IPS-18c (cell line): ENCODE results near the gene CORIN.
"Not testable (repeated sequence)": the region's sequence is repeated elsewhere in the genome, so short reads cannot be mapped to it uniquely, and the experiment has no call there.

Source experiments
- H3K4me3 ChIP-seq: 2 replicates; pipeline ENCODE4 v1.7.0; 2013; ENCODE audit warnings: low read depth, mild to moderate bottlenecking, low read length, moderate library complexity; ENCODE audit not compliant: insufficient read depth
- H3K9me3 ChIP-seq: one replicate; pipeline ENCODE4 v1.6.1; 2013; ENCODE audit warnings: mild to moderate bottlenecking, low read length, moderate library complexity; ENCODE audit not compliant: control insufficient read depth, insufficient read depth

Gene CORIN

GRCh38 chr4:47798165-47798564 is 39.7 kb downstream of the CORIN start:
- H3K4me3 ChIP-seq, result no peak overlapping the region
- H3K9me3 ChIP-seq, result no peaks in the 10 kb centered on the region

GRCh38 chr4:47791965-47792364 is 45.9 kb downstream of the CORIN start:
- Histone ChIP-seq H3K4me3 (no peak overlapping the region), H3K9me3 (no peaks in the 10 kb centered on the region)

- no peaks in the 10 kb centered on the region for H3K9me3 ChIP-seq
- no peak overlapping the region for H3K4me3 ChIP-seq
These were observed 47.8 kb downstream of the CORIN start for GRCh38 chr4:47790105-47790504.

- Histone ChIP-seq H3K9me3 (no peaks in the 10 kb centered on the region), H3K4me3 (no peak overlapping the region)
These were observed 49.7 kb downstream of the CORIN start for GRCh38 chr4:47788126-47788525.

- H3K4me3 ChIP-seq, result no peak overlapping the region
- H3K9me3 ChIP-seq, result no peaks in the 10 kb centered on the region
These were observed 50.9 kb downstream of the CORIN start for GRCh38 chr4:47786958-47787370.

- no peaks in the 10 kb centered on the region for H3K9me3 ChIP-seq
These were observed 52.7 kb downstream of the CORIN start for GRCh38 chr4:47785153-47785552.

GRCh38 chr4:47784222-47784621 is 53.6 kb downstream of the CORIN start:
- H3K9me3 ChIP-seq, result no peaks in the 10 kb centered on the region
- no peak overlapping the region for H3K4me3 ChIP-seq

More at GRCh38 chr4:47785153-47785552, 52.7 kb downstream of the CORIN start:
- no peak overlapping the region for H3K4me3 ChIP-seq

GRCh38 chr4:47776353-47776752 is 61.5 kb downstream of the CORIN start:
- H3K4me3 ChIP-seq, result no peak overlapping the region
- H3K9me3 ChIP-seq, result no peaks in the 10 kb centered on the region

- no peaks in the 10 kb centered on the region for H3K9me3 ChIP-seq
- no peak overlapping the region for H3K4me3 ChIP-seq
These were observed 63.8 kb downstream of the CORIN start for GRCh38 chr4:47774079-47774478.

GRCh38 chr4:47771020-47771419 is 66.8 kb downstream of the CORIN start:
- H3K9me3 ChIP-seq, result no peaks in the 10 kb centered on the region
- no peak overlapping the region for H3K4me3 ChIP-seq

- H3K4me3 ChIP-seq, H3K9me3 ChIP-seq: not testable (repeated sequence)
These were observed 69.9 kb downstream of the CORIN start for GRCh38 chr4:47767956-47768355.

- H3K9me3 ChIP-seq, result no peaks in the 10 kb centered on the region
- no peak overlapping the region for H3K4me3 ChIP-seq
These were observed 74.6 kb downstream of the CORIN start for GRCh38 chr4:47763279-47763678.

GRCh38 chr4:47762376-47763266 is 75.2 kb downstream of the CORIN start:
- no peak overlapping the region for H3K4me3 ChIP-seq
- no peaks in the 10 kb centered on the region for H3K9me3 ChIP-seq

GRCh38 chr4:47753316-47753715 is 84.6 kb downstream of the CORIN start:
- not testable (repeated sequence) for H3K9me3 ChIP-seq, H3K4me3 ChIP-seq

- Histone ChIP-seq H3K9me3 (peaks cover 3% of the 10 kb centered on the region), H3K4me3 (no peak overlapping the region)
These were observed 85.7 kb downstream of the CORIN start for GRCh38 chr4:47752214-47752613.

GRCh38 chr4:47750788-47751187 is 87.1 kb downstream of the CORIN start:
- Histone ChIP-seq H3K4me3 (no peak overlapping the region), H3K9me3 (peaks cover 3% of the 10 kb centered on the region)

GRCh38 chr4:47749858-47750257 is 88.0 kb downstream of the CORIN start:
- peaks cover 3% of the 10 kb centered on the region for H3K9me3 ChIP-seq
- no peak overlapping the region for H3K4me3 ChIP-seq

GRCh38 chr4:47749060-47749459 is 88.8 kb downstream of the CORIN start:
- H3K9me3 ChIP-seq, result peaks cover 3% of the 10 kb centered on the region
- no peak overlapping the region for H3K4me3 ChIP-seq
